Osteocyte (in vitro differentiated cells): Measurements from ENCODE around the gene CRYBG3. TPM values are rescaled to one million over a fixed set of nuclear protein-coding genes. Genes with fewer than 3 reads are reported as not detected.

Experiments
- DNase-seq: peaks from one replicate; pipeline ENCODE4 v3.0.0; 2021; ENCODE audit warnings: mixed read lengths; ENCODE audit not compliant: unreplicated experiment; ENCODE audit errors: extremely low spot score
- H3K27ac Mint-ChIP-seq: one replicate; pipeline ENCODE4 v1.8.0; 2021; ENCODE audit warnings: mild to moderate bottlenecking, mixed read lengths; ENCODE audit not compliant: unreplicated experiment
- H3K27me3 Mint-ChIP-seq: one replicate; pipeline ENCODE4 v1.8.0; 2021; ENCODE audit warnings: mixed read lengths; ENCODE audit not compliant: unreplicated experiment
- H3K36me3 Mint-ChIP-seq: one replicate; pipeline ENCODE4 v1.8.0; 2021; ENCODE audit warnings: mixed read lengths; ENCODE audit not compliant: unreplicated experiment
- H3K4me1 Mint-ChIP-seq: one replicate; pipeline ENCODE4 v1.8.0; 2021; ENCODE audit warnings: mixed read lengths; ENCODE audit not compliant: unreplicated experiment
- H3K4me3 Mint-ChIP-seq: one replicate; pipeline ENCODE4 v1.8.0; 2021; ENCODE audit warnings: mild to moderate bottlenecking, moderate library complexity, mixed read lengths; ENCODE audit not compliant: unreplicated experiment
- H3K9me3 Mint-ChIP-seq: one replicate; pipeline ENCODE4 v1.8.0; 2021; ENCODE audit warnings: mixed read lengths; ENCODE audit not compliant: unreplicated experiment
- CTCF ChIP-seq: fragments of 200-600 bp; sonication (generic); IDR thresholded peaks from 2 replicates; pipeline ENCODE4 v1.5.0; 2021; ENCODE audit warnings: antibody characterized with exemption, mild to moderate bottlenecking, moderate library complexity
- total RNA-seq: library from RNA; stranded (reverse); gene quantifications from 2 replicates; pipeline ENCODE4 v1.2.1, GENCODE V29; 2021

CRYBG3 gene
- total RNA-seq, 1 donor from 2014 or later, result 13.5 TPM

DNA sequence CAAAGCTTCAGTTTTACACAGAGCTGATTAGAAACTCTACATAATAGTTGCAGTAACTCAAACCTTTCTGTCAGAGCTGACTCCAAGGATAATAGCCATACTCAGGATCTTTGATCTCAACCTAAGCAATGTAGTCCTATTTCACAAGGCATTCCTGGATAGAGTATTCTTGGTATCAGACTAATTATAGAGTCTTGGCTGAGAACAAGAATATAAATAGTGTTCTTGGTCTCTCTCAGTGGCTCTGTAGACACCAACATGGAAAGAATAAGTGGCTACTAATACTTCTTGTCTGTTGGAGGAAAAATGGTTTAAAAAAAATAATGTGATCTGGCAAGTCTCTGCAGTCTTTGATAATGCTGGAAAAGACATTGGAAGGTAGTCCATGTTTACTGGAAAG is 94.8 kb downstream of the CRYBG3 start:
- TF ChIP-seq CTCF, result no peak
- no peaks in the 10 kb centered on the region for H3K9me3 Mint-ChIP-seq
- H3K4me1 Mint-ChIP-seq, result no peaks in the 10 kb centered on the region
- H3K27ac Mint-ChIP-seq, result no peak overlapping the region
- DNase-seq, result no peak
- peaks cover 32% of the 10 kb centered on the region for H3K36me3 Mint-ChIP-seq
- no peaks in the 10 kb centered on the region for H3K27me3 Mint-ChIP-seq
- no peak overlapping the region for H3K4me3 Mint-ChIP-seq

DNA sequence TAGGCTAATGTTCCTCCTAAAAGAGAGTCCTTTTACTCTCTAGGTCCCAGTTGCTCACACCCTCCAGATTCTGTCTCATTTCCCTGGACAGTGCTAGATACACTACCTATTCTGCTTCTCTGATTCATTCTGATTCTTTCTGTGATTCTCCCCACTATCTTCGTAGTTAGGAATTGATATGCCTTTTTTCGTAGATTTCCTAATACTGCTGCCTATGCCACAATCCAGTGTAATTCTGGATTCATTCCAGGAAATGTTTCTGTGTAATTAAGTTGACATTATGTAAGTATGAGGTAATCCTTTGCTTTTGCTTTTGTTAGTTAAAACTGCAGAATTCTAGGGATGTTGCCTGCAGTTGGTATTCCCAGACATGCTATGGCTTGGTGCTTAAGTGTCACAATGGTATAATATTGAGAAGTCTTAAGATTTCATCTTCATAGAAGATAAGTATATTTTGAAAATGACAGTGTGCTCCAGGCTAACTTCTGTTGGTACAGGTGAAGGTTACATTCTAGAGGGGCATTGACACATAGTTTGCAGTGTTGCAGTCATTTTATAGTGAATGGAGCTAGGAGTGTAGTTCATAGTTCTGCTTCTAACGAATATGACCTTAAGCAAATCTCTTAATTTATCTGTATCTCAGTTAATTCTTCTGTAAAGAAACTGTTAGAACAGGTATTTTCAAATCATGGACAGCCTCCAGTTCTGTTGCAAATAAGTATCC is 96.2 kb downstream of the CRYBG3 start:
- peaks cover 35% of the 10 kb centered on the region for H3K36me3 Mint-ChIP-seq

GRCh38 chr3:97927704-97928103 is 105.9 kb downstream of the CRYBG3 start:
- DNase-seq, result no peak
- Mint-ChIP-seq H3K4me3 (no peak overlapping the region), H3K27ac (no peak overlapping the region), H3K27me3 (no peaks in the 10 kb centered on the region), H3K4me1 (peaks cover 5% of the 10 kb centered on the region), H3K36me3 (peaks cover 35% of the 10 kb centered on the region), H3K9me3 (peaks cover 17% of the 10 kb centered on the region)
- TF ChIP-seq CTCF, result no peak

More for the DNA sequence above, 96.2 kb downstream of the CRYBG3 start:
- no peaks in the 10 kb centered on the region for H3K9me3 Mint-ChIP-seq
- H3K27ac Mint-ChIP-seq, result no peak overlapping the region
- H3K27me3 Mint-ChIP-seq, result no peaks in the 10 kb centered on the region
- no peak for DNase-seq
- H3K4me3 Mint-ChIP-seq, result no peak overlapping the region
- TF ChIP-seq CTCF, result no peak
- H3K4me1 Mint-ChIP-seq, result no peaks in the 10 kb centered on the region

DNA sequence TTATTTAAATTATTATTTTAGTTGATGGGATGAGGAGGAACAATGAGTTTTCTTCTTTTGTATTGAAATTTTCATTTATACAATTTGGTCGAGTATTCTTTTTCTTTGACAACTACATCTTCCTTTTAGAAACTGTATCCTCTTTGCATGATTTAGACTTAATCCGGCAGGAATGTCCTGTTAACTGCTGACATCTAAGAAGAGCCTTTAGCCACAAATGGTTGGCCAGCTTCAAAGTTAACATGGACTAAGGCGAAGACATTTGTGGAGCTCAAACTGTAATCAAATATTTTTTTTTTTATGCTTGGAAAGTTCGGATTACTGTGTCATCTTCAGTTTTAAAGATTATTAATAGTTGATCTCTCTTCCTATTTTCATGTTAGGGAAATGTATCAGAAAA is 107.2 kb downstream of the CRYBG3 start:
- Mint-ChIP-seq H3K36me3 (peaks cover 33% of the 10 kb centered on the region), H3K27me3 (no peaks in the 10 kb centered on the region), H3K27ac (no peak overlapping the region), H3K4me3 (no peak overlapping the region), H3K9me3 (peaks cover 17% of the 10 kb centered on the region), H3K4me1 (peaks cover 5% of the 10 kb centered on the region)
- no peak for DNase-seq
- no peak for TF ChIP-seq CTCF

GRCh38 chr3:97930018-97930417 is 108.2 kb downstream of the CRYBG3 start:
- Mint-ChIP-seq H3K9me3 (peaks cover 17% of the 10 kb centered on the region), H3K36me3 (peaks cover 33% of the 10 kb centered on the region), H3K27me3 (no peaks in the 10 kb centered on the region), H3K4me3 (no peak overlapping the region), H3K4me1 (peaks cover 5% of the 10 kb centered on the region), H3K27ac (no peak overlapping the region)
- DNase-seq, result no peak
- no peak for TF ChIP-seq CTCF
